Dendritic cell treated with granulocyte-macrophage colony-stimulating factor and Interleukin-4, amounts not matched to agents 40 ng/mL and 50 ng/mL, for 4 days (primary cell): ENCODE measurements around the gene GPR68.
"Not testable (repeated sequence)": the region's sequence is repeated elsewhere in the genome, so short reads cannot be mapped to it uniquely, and the experiment has no call there.

ENCODE experiments used
- H3K27ac Mint-ChIP-seq: one replicate; pipeline ENCODE4 v1.8.0; 2022; ENCODE audit warnings: mild to moderate bottlenecking, mixed read lengths
- H3K27me3 Mint-ChIP-seq: one replicate; pipeline ENCODE4 v1.8.0; 2022; ENCODE audit warnings: mild to moderate bottlenecking, mixed read lengths
- H3K36me3 Mint-ChIP-seq: one replicate; pipeline ENCODE4 v1.8.0; 2022; ENCODE audit warnings: low read depth, mixed read lengths
- H3K4me1 Mint-ChIP-seq: one replicate; pipeline ENCODE4 v1.8.0; 2022; ENCODE audit warnings: low read depth, mixed read lengths
- H3K4me3 Mint-ChIP-seq: one replicate; pipeline ENCODE4 v1.8.0; 2022; ENCODE audit warnings: mild to moderate bottlenecking, moderate library complexity, mixed read lengths
- H3K9me3 Mint-ChIP-seq: one replicate; pipeline ENCODE4 v1.8.0; 2022; ENCODE audit warnings: mixed read lengths
- intact Hi-C: fragments of 100-400 bp; cut with micrococcal nuclease; formaldehyde crosslinking; loops from one replicate; pipeline ENCODE4 v1.15.0; 2022

GPR68 gene

GRCh38 chr14:91253795-91254323 is 9.4 kb upstream of the GPR68 start:
- intact Hi-C loops, result no loop called here
- Mint-ChIP-seq H3K4me1 (peaks cover 52% of the 10 kb centered on the region), H3K36me3 (no peaks in the 10 kb centered on the region)

GRCh38 chr14:91252871-91253794 is 8.6 kb upstream of the GPR68 start:
- H3K4me1 Mint-ChIP-seq, result peaks cover 49% of the 10 kb centered on the region
- H3K27ac Mint-ChIP-seq, result peak overlapping the region; percentile 74
- H3K27me3 Mint-ChIP-seq, result peaks cover 44% of the 10 kb centered on the region
- intact Hi-C loops, result no loop called here
- no peaks in the 10 kb centered on the region for H3K9me3 Mint-ChIP-seq
- peak overlapping the region; percentile 71 for H3K4me3 Mint-ChIP-seq
- H3K36me3 Mint-ChIP-seq, result no peaks in the 10 kb centered on the region

More at GRCh38 chr14:91253795-91254323, 9.4 kb upstream of the GPR68 start:
- Mint-ChIP-seq H3K27ac (peak overlapping the region; percentile 74), H3K27me3 (peaks cover 50% of the 10 kb centered on the region), H3K4me3 (peak overlapping the region; percentile 71), H3K9me3 (no peaks in the 10 kb centered on the region)

GRCh38 chr14:91250912-91251311 is 6.4 kb upstream of the GPR68 start:
- no peaks in the 10 kb centered on the region for H3K9me3 Mint-ChIP-seq
- H3K27ac Mint-ChIP-seq, result peak overlapping the region; percentile 76
- peaks cover 45% of the 10 kb centered on the region for H3K4me1 Mint-ChIP-seq
- H3K4me3 Mint-ChIP-seq, result no peak overlapping the region
- H3K27me3 Mint-ChIP-seq, result peaks cover 23% of the 10 kb centered on the region
- intact Hi-C loops, result no loop called here
- no peaks in the 10 kb centered on the region for H3K36me3 Mint-ChIP-seq

- Mint-ChIP-seq H3K4me3 (no peak overlapping the region), H3K27me3 (peaks cover 20% of the 10 kb centered on the region), H3K36me3 (no peaks in the 10 kb centered on the region), H3K27ac (peak overlapping the region; percentile 76), H3K9me3 (no peaks in the 10 kb centered on the region), H3K4me1 (peaks cover 46% of the 10 kb centered on the region)
- intact Hi-C loops, result no loop called here
Observed at GRCh38 chr14:91249841-91250616, 5.5 kb upstream of the GPR68 start.

- H3K9me3 Mint-ChIP-seq, result no peaks in the 10 kb centered on the region
- no peak overlapping the region for H3K4me3 Mint-ChIP-seq
- no peaks in the 10 kb centered on the region for H3K27me3 Mint-ChIP-seq
- no peaks in the 10 kb centered on the region for H3K36me3 Mint-ChIP-seq
- intact Hi-C loops, result no loop called here
- H3K4me1 Mint-ChIP-seq, result peaks cover 72% of the 10 kb centered on the region
- no peak overlapping the region for H3K27ac Mint-ChIP-seq
Observed at GRCh38 chr14:91246051-91246852, 1.7 kb upstream of the GPR68 start.

- peaks cover 72% of the 10 kb centered on the region for H3K4me1 Mint-ChIP-seq
- H3K9me3 Mint-ChIP-seq, intact Hi-C loops, H3K27ac Mint-ChIP-seq, H3K27me3 Mint-ChIP-seq, H3K36me3 Mint-ChIP-seq, H3K4me3 Mint-ChIP-seq: not testable (repeated sequence)
Observed at GRCh38 chr14:91245616-91246015, 1.1 kb upstream of the GPR68 start.

GRCh38 chr14:91245029-91245428 is 525 bp upstream of the GPR68 start:
- intact Hi-C loops, result no loop called here
- no peaks in the 10 kb centered on the region for H3K36me3 Mint-ChIP-seq
- peak overlapping the region; percentile 44 for H3K27ac Mint-ChIP-seq
- no peak overlapping the region for H3K4me3 Mint-ChIP-seq
- no peaks in the 10 kb centered on the region for H3K9me3 Mint-ChIP-seq
- no peaks in the 10 kb centered on the region for H3K27me3 Mint-ChIP-seq
- H3K4me1 Mint-ChIP-seq, result peaks cover 71% of the 10 kb centered on the region

GRCh38 chr14:91243074-91243471 is 1.4 kb downstream of the GPR68 start:
- peak overlapping the region; percentile 71 for H3K4me3 Mint-ChIP-seq
- H3K27ac Mint-ChIP-seq, result peak overlapping the region; percentile 44
- no peaks in the 10 kb centered on the region for H3K27me3 Mint-ChIP-seq
- no peaks in the 10 kb centered on the region for H3K9me3 Mint-ChIP-seq
- H3K4me1 Mint-ChIP-seq, result peaks cover 76% of the 10 kb centered on the region
- peaks cover 6% of the 10 kb centered on the region for H3K36me3 Mint-ChIP-seq
- intact Hi-C loops, result no loop called here

- Mint-ChIP-seq H3K9me3 (no peaks in the 10 kb centered on the region), H3K4me1 (peaks cover 78% of the 10 kb centered on the region), H3K27me3 (no peaks in the 10 kb centered on the region), H3K27ac (peak overlapping the region; percentile 44), H3K36me3 (peaks cover 6% of the 10 kb centered on the region), H3K4me3 (peak overlapping the region; percentile 62)
- intact Hi-C loops, result no loop called here
Observed at GRCh38 chr14:91242635-91243034, 1.9 kb downstream of the GPR68 start.

- Mint-ChIP-seq H3K27ac (peak overlapping the region; percentile 44), H3K27me3 (no peaks in the 10 kb centered on the region), H3K9me3 (no peaks in the 10 kb centered on the region), H3K4me3 (peak overlapping the region; percentile 61), H3K4me1 (peaks cover 81% of the 10 kb centered on the region), H3K36me3 (peaks cover 6% of the 10 kb centered on the region)
- intact Hi-C loops, result no loop called here
Observed at GRCh38 chr14:91241863-91242262, 2.6 kb downstream of the GPR68 start.

GRCh38 chr14:91238661-91239060 is 5.8 kb downstream of the GPR68 start:
- intact Hi-C loops, result no loop called here
- H3K9me3 Mint-ChIP-seq, result peaks cover 7% of the 10 kb centered on the region
- H3K36me3 Mint-ChIP-seq, result peaks cover 18% of the 10 kb centered on the region
- peaks cover 89% of the 10 kb centered on the region for H3K4me1 Mint-ChIP-seq
- peaks cover 2% of the 10 kb centered on the region for H3K27me3 Mint-ChIP-seq
- peak overlapping the region; percentile 21 for H3K4me3 Mint-ChIP-seq
- H3K27ac Mint-ChIP-seq, result peak overlapping the region; percentile 98

GRCh38 chr14:91238085-91238484 is 6.4 kb downstream of the GPR68 start:
- Mint-ChIP-seq H3K27me3 (peaks cover 2% of the 10 kb centered on the region), H3K4me1 (peaks cover 89% of the 10 kb centered on the region), H3K36me3 (peaks cover 18% of the 10 kb centered on the region), H3K9me3 (peaks cover 7% of the 10 kb centered on the region), H3K4me3 (peak overlapping the region; percentile 21), H3K27ac (peak overlapping the region; percentile 98)
- intact Hi-C loops, result no loop called here

GRCh38 chr14:91237219-91237618 is 7.3 kb downstream of the GPR68 start:
- Mint-ChIP-seq H3K36me3 (peaks cover 18% of the 10 kb centered on the region), H3K4me3 (no peak overlapping the region), H3K27ac (peak overlapping the region; percentile 98), H3K4me1 (peaks cover 89% of the 10 kb centered on the region), H3K27me3 (peaks cover 2% of the 10 kb centered on the region), H3K9me3 (peaks cover 7% of the 10 kb centered on the region)
- intact Hi-C loops, result no loop called here
